ENCODE data around the gene RAB18. TPM values are rescaled to one million over a fixed set of nuclear protein-coding genes. Genes with fewer than 3 reads are reported as not detected.
A peak's percentile ranks its signal among the peaks of the same experiment; 100 is the strongest.

The RAB18 gene
- total and polyA plus RNA-seq, 9 of the 15 experiments (the other 6 are each of a cell fraction or from before 2014, with no cell fraction given), result 10.5 to 46.3 (median 32.5) TPM

- peak in 1 of 2 experiments; percentile 67; a peak in 1 of 4 replicates for TF ChIP-seq ZNF639 (CRISPR knock-in tag; conservative IDR thresholded peaks at IDR 0.05 in 1 of 2, IDR thresholded peaks at IDR 0.05 in 1 of 2)
- TF ChIP-seq FOXP4 (CRISPR knock-in tag; IDR thresholded peaks at IDR 0.05; ENCODE audit: borderline replicate concordance), result 0 out of 2 replicates have a peak, but pooled peaks have one; percentile 69
- no peak for TF ChIP-seq GTF2E2 (tag; IDR thresholded peaks at IDR 0.05)
- TF ChIP-seq AFF4 (CRISPR knock-in tag; IDR thresholded peaks at IDR 0.05), result peak; percentile 84
- peak in 1 of 2 experiments; percentile 61; a peak in 2 of 4 replicates for TF ChIP-seq TEAD1 (CRISPR knock-in tag; IDR thresholded peaks at IDR 0.05)
- no peak for TF ChIP-seq DMBX1 (CRISPR knock-in tag; IDR thresholded peaks at IDR 0.05; ENCODE audit: borderline replicate concordance)
- peak; percentile 41 for TF ChIP-seq VEZF1 (CRISPR knock-in tag; IDR thresholded peaks at IDR 0.05)
- TF ChIP-seq ZBTB8A (IDR thresholded peaks at IDR 0.05; ENCODE audit: partially characterized antibody), result no peak
- peak in 1 of 2 experiments; percentile 87; a peak in 2 of 3 replicates for TF ChIP-seq CBX3 (IDR thresholded peaks at IDR 0.05; ENCODE audit: borderline replicate concordance in 1 of 2, low read length in 2 of 2)
- TF ChIP-seq HNRNPLL (IDR thresholded peaks at IDR 0.05; ENCODE audit: low read depth, low read length, poor library complexity, severe bottlenecking), result peak; percentile 46
- TF ChIP-seq CHAMP1 (IDR thresholded peaks at IDR 0.05), result peak; percentile 78
- TF ChIP-seq XRCC5 (IDR thresholded peaks at IDR 0.05; ENCODE audit: low read depth, low read length), result peak; percentile 95; the same call in 1 of the 2 replicates
- TF ChIP-seq SPI1 (IDR thresholded peaks at IDR 0.05; ENCODE audit: borderline replicate concordance, low read depth, low read length), result peak; percentile 38; the same call in 1 of the 2 replicates
Observed at GRCh38 chr10:27504007-27504807, at the start of gene RAB18 (continued).

Data from K562 (cell line).